ENCODE measurements around the gene TRAPPC6A.

Gene TRAPPC6A

GRCh38 chr19:45177817-45178261 lies at the start of gene TRAPPC6A:
Gene TRAPPC6A, minus strand, starts transcription at chr19:45178237. Its CDS starts 19 bp downstream, at chr19:45178218.
- no peak for DNase-seq

- DNase-seq = no peak
These were observed 46.6 kb upstream of the TRAPPC6A start for GRCh38 chr19:45224645-45225044.

- DNase-seq = no peak
These were observed 45.8 kb upstream of the TRAPPC6A start for GRCh38 chr19:45223879-45224278.

- DNase-seq = no peak
These were observed 44.7 kb upstream of the TRAPPC6A start for GRCh38 chr19:45222724-45223123.

GRCh38 chr19:45218911-45219743 lies 41.1 kb upstream of the TRAPPC6A start:
- no peak for DNase-seq

GRCh38 chr19:45218426-45218825 lies 40.4 kb upstream of the TRAPPC6A start:
- no peak for DNase-seq

GRCh38 chr19:45217957-45218334 lies 39.9 kb upstream of the TRAPPC6A start:
- no peak for DNase-seq

- DNase-seq = no peak
These were observed 39.3 kb upstream of the TRAPPC6A start for GRCh38 chr19:45217193-45217956.

- DNase-seq = no peak
These were observed 38.6 kb upstream of the TRAPPC6A start for GRCh38 chr19:45216667-45217066.

GRCh38 chr19:45215391-45216191 lies 37.6 kb upstream of the TRAPPC6A start:
- no peak for DNase-seq

- no peak for DNase-seq
These were observed 35.0 kb upstream of the TRAPPC6A start for GRCh38 chr19:45213031-45213430.

- no peak for DNase-seq
These were observed 33.8 kb upstream of the TRAPPC6A start for GRCh38 chr19:45211751-45212381.

- DNase-seq = no peak
These were observed 28.3 kb upstream of the TRAPPC6A start for GRCh38 chr19:45206328-45206727.

GRCh38 chr19:45205810-45206209 lies 27.8 kb upstream of the TRAPPC6A start:
- DNase-seq = no peak

GRCh38 chr19:45202637-45203036 lies 24.6 kb upstream of the TRAPPC6A start:
- DNase-seq = no peak

GRCh38 chr19:45200568-45200967 lies 22.5 kb upstream of the TRAPPC6A start:
- no peak for DNase-seq

GRCh38 chr19:45195764-45196163 lies 17.7 kb upstream of the TRAPPC6A start:
- no peak for DNase-seq

- DNase-seq = no peak
These were observed 13.3 kb upstream of the TRAPPC6A start for GRCh38 chr19:45191375-45191774.

GRCh38 chr19:45189971-45190370 lies 11.9 kb upstream of the TRAPPC6A start:
- no peak for DNase-seq

- DNase-seq = no peak
These were observed 9.5 kb upstream of the TRAPPC6A start for GRCh38 chr19:45187421-45188100.

- no peak for DNase-seq
These were observed 8.7 kb upstream of the TRAPPC6A start for GRCh38 chr19:45186509-45187334.
